ENCODE results near the gene MATCAP1. TPM values are rescaled to one million over a fixed set of nuclear protein-coding genes. Genes with fewer than 3 reads are reported as not detected.

Gene MATCAP1
- polyA plus RNA-seq, 1 donor from 2014 or later, result 323 TPM

- Histone ChIP-seq H3K9ac (ENCODE audit: low read length) (no peak overlapping the region), H3K9me3 (ENCODE audit: low read length) (peaks cover 3% of the 10 kb centered on the region), H3K4me2 (ENCODE audit: low read length) (no peak overlapping the region), H3K9me2 (ENCODE audit: insufficient read depth, low read length) (no peaks in the 10 kb centered on the region), H3F3A (ENCODE audit: insufficient read depth, low read length, poor library complexity, severe bottlenecking) (no peaks in the 10 kb centered on the region), H3K4me3 (ENCODE audit: low read length) (no peak overlapping the region), H3K79me2 (replicated peaks; ENCODE audit: insufficient read depth, low read length) (no peaks in the 10 kb centered on the region), H3K36me3 (ENCODE audit: insufficient read depth, low read length) (peaks cover 4% of the 10 kb centered on the region), H4K20me1 (ENCODE audit: insufficient read depth) (no peaks in the 10 kb centered on the region), H2AFZ (ENCODE audit: low read depth, low read length) (no peak overlapping the region), H3K27me3 (ENCODE audit: insufficient read depth, low read depth, low read length) (peaks cover 54% of the 10 kb centered on the region), H3K27ac (ENCODE audit: low read length) (no peak overlapping the region)
- TF ChIP-seq EZH2 (IDR thresholded peaks at IDR 0.05; ENCODE audit: borderline replicate concordance, insufficient read depth, low read length, poor library complexity, severe bottlenecking), result no peak
- no peak for TF ChIP-seq MXI1 (conservative IDR thresholded peaks at IDR 0.05; ENCODE audit: poor library complexity, severe bottlenecking)
- no peak for TF ChIP-seq EP300 (conservative IDR thresholded peaks at IDR 0.05; ENCODE audit: poor library complexity, severe bottlenecking)
- no peak for TF ChIP-seq TAF1 (IDR thresholded peaks at IDR 0.05; ENCODE audit: low read depth)
Measured at GRCh38 chr16:67148656-67149275, 35.0 kb downstream of the MATCAP1 start.

GRCh38 chr16:67148221-67148620 is 35.5 kb downstream of the MATCAP1 start:
- Histone ChIP-seq H3K79me2 (replicated peaks; ENCODE audit: insufficient read depth, low read length) (no peaks in the 10 kb centered on the region), H3K9ac (ENCODE audit: low read length) (no peak overlapping the region), H3K27ac (ENCODE audit: low read length) (no peak overlapping the region), H3K27me3 (ENCODE audit: insufficient read depth, low read depth, low read length) (peaks cover 49% of the 10 kb centered on the region), H3K9me3 (ENCODE audit: low read length) (peaks cover 3% of the 10 kb centered on the region), H2AFZ (ENCODE audit: low read depth, low read length) (no peak overlapping the region), H4K20me1 (ENCODE audit: insufficient read depth) (no peaks in the 10 kb centered on the region), H3K36me3 (ENCODE audit: insufficient read depth, low read length) (peaks cover 4% of the 10 kb centered on the region), H3F3A (ENCODE audit: insufficient read depth, low read length, poor library complexity, severe bottlenecking) (no peaks in the 10 kb centered on the region), H3K4me3 (ENCODE audit: low read length) (no peak overlapping the region), H3K4me2 (ENCODE audit: low read length) (no peak overlapping the region), H3K9me2 (ENCODE audit: insufficient read depth, low read length) (no peaks in the 10 kb centered on the region)
- TF ChIP-seq EZH2 (IDR thresholded peaks at IDR 0.05; ENCODE audit: borderline replicate concordance, insufficient read depth, low read length, poor library complexity, severe bottlenecking) (no peak), RAD21 (conservative IDR thresholded peaks at IDR 0.05) (no peak), MXI1 (conservative IDR thresholded peaks at IDR 0.05; ENCODE audit: poor library complexity, severe bottlenecking) (no peak), EP300 (conservative IDR thresholded peaks at IDR 0.05; ENCODE audit: poor library complexity, severe bottlenecking) (no peak), SMC3 (conservative IDR thresholded peaks at IDR 0.05; ENCODE audit: poor library complexity) (no peak), CTCF (IDR thresholded peaks at IDR 0.05; ENCODE audit: poor library complexity, severe bottlenecking) (no peak), TAF1 (IDR thresholded peaks at IDR 0.05; ENCODE audit: low read depth) (no peak), REST (IDR thresholded peaks at IDR 0.05; ENCODE audit: borderline replicate concordance) (no peak), POLR2AphosphoS5 (IDR thresholded peaks at IDR 0.05) (no peak)
